Sigmoid colon (tissue), 7 donors: ENCODE measurements around the gene INPP5D. TPM values are rescaled to one million over a fixed set of nuclear protein-coding genes. Genes with fewer than 3 reads are reported as not detected.

Source experiments
- DNase-seq: peaks from one replicate; pipeline ENCODE4 v3.0.0-alpha.2; 2019
- H3K27ac ChIP-seq, 4 donors: fragments of 200-600 bp; sonication (generic); one replicate each; pipeline ENCODE4 v1.5.1; 2016 to 2019; ENCODE audit warnings: mild to moderate bottlenecking in 1 of 4
- H3K27me3 ChIP-seq, 3 donors: fragments of 200-600 bp; sonication (generic); one replicate each; pipeline ENCODE4 v1.5.1; 2019; ENCODE audit warnings: mild to moderate bottlenecking in 1 of 3
- H3K36me3 ChIP-seq, 4 donors: fragments of 200-600 bp; sonication (generic); one replicate each; pipeline ENCODE4 v1.5.1; 2016 to 2019
- H3K4me1 ChIP-seq, 4 donors: fragments of 200-600 bp; sonication (generic); one replicate each; pipeline ENCODE4 v1.5.1; 2017 to 2019
- H3K4me3 ChIP-seq, 4 donors: fragments of 200-600 bp; sonication (generic); one replicate each; pipeline ENCODE4 v1.5.1; 2017 to 2019; ENCODE audit warnings: mild to moderate bottlenecking in 2 of 4, moderate library complexity in 1 of 4
- H3K9me3 ChIP-seq, 4 donors: fragments of 200-600 bp in 3 of 4; sonication (generic) in 3 of 4; one replicate each; pipeline versions ENCODE4 v1.5.1 to v1.6.1; 2013 to 2019
- EP300 ChIP-seq, 4 donors: sonication (generic); formaldehyde crosslinking; IDR thresholded peaks; one replicate each; pipeline ENCODE4 v1.6.1; 2017; ENCODE audit warnings: antibody characterized with exemption in 4 of 4
- POLR2A ChIP-seq, 2 donors: fragments of 450-650 bp; IDR thresholded peaks; one replicate each; pipeline ENCODE4 v1.6.1; 2016; ENCODE audit warnings: antibody characterized with exemption in 2 of 2, mild to moderate bottlenecking in 2 of 2, moderate library complexity in 2 of 2
- POLR2AphosphoS5 ChIP-seq, 4 donors: sonication (generic); formaldehyde crosslinking; IDR thresholded peaks; one replicate each; pipeline ENCODE4 v1.6.1; 2017; ENCODE audit warnings: antibody characterized with exemption in 4 of 4
- WGBS, 2 donors: extraction: QIAGEN DNeasy Blood & Tissue Kit; methylation state at CpG; one replicate each; pipeline ENCODE4 v1.1.7; 2013; 5-methylcytosine and 5-hydroxymethylcytosine counted together
- intact Hi-C: fragments of 100-400 bp; cut with DNase I; formaldehyde crosslinking; loops from one replicate; pipeline ENCODE4 v1.15.1; 2023
- polyA plus RNA-seq, 3 donors: library from polyadenylated mRNA; stranded (reverse); fragments of 200-250 nt; gene quantifications; one replicate each; pipeline ENCODE4 v1.2.3, GENCODE V29; 2013
- total RNA-seq, 4 donors: library from RNA; depleted of rRNA; stranded (reverse); fragments of >200 nt; gene quantifications; one replicate each; pipeline ENCODE4 v1.1.0, GENCODE V29; 2016
- TF ChIP-seq, protein P1 (sequence below), 4 experiments: fragments of 450-650 bp in 3 of 4; fragments of 200-600 bp in 1 of 4; IDR thresholded peaks; one replicate each; pipeline ENCODE4 v1.5.1; 2016 to 2019; ENCODE audit warnings: antibody characterized with exemption in 4 of 4, mild to moderate bottlenecking in 3 of 4, moderate library complexity in 2 of 4
- donor health status: healthy with polysubstance abuse.
- donor health status: Bipolar disorder and iron deficiency.
- donor health status: healthy.

Gene INPP5D
- total and polyA plus RNA-seq, 7 donors, result 4.2 to 44.8 (median 8.7) TPM

DNA sequence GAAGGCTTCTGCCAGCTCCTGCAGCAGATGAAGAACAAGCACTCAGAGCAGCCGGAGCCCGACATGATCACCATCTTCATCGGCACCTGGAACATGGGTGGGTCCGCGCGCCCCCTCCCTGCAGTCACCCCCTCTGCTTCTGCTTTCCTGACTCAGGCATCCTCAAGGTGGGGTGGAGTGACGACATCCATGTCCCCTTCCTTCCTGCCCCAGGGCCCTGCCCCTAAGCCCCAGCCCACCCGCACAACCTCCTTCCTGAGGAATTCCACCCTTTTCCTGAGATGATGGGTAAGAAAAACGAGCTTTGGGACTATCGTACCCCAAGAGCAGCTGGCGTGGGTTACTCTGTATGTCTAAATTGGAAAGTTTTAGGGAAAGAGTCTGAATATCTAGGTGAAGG lies 101.6 kb downstream of the INPP5D start:
- intact Hi-C loops, result no loop called here
- TF ChIP-seq POLR2AphosphoS5 (IDR thresholded peaks at IDR 0.05) (no peak), EP300 (IDR thresholded peaks at IDR 0.05) (no peak), POLR2A (IDR thresholded peaks at IDR 0.05) (no peak)
- TF ChIP-seq, protein P1, sequence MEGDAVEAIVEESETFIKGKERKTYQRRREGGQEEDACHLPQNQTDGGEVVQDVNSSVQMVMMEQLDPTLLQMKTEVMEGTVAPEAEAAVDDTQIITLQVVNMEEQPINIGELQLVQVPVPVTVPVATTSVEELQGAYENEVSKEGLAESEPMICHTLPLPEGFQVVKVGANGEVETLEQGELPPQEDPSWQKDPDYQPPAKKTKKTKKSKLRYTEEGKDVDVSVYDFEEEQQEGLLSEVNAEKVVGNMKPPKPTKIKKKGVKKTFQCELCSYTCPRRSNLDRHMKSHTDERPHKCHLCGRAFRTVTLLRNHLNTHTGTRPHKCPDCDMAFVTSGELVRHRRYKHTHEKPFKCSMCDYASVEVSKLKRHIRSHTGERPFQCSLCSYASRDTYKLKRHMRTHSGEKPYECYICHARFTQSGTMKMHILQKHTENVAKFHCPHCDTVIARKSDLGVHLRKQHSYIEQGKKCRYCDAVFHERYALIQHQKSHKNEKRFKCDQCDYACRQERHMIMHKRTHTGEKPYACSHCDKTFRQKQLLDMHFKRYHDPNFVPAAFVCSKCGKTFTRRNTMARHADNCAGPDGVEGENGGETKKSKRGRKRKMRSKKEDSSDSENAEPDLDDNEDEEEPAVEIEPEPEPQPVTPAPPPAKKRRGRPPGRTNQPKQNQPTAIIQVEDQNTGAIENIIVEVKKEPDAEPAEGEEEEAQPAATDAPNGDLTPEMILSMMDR (IDR thresholded peaks at IDR 0.05), result no peak
- Histone ChIP-seq H3K27ac (no peak overlapping the region), H3K4me3 (no peak overlapping the region), H3K27me3 (peaks cover 0 to 6% (median 5%) of the 10 kb centered on the region in 3 donors), H3K36me3 (no peaks in the 10 kb centered on the region), H3K9me3 (no peaks in the 10 kb centered on the region), H3K4me1 (no peaks in the 10 kb centered on the region)
- no peak for DNase-seq
- WGBS, 2 donors, result 89 to 93% methylated on average over 11 of the region's 11 CpGs

DNA sequence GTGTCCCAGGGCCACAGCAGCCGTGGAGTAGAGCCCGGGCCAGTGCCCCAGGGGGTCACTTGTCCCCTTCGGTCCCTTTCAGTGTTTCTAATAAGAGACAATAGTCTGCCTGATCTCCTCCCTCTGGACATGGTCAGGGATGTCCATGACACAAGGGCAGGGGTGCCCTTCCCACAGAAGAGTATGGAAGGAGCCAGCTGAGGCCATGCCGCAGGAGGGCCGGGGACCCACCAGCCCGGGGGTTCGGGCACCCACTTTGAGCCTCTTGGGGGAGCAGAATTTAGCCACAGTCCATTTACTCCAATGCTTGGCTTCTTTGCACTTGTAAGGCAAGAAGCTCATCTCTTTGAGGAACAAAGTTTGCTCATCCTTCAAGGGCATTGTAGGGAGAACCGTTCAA lies 102.6 kb downstream of the INPP5D start:
- 93 to 95% methylated on average over 8 of the region's 8 CpGs for WGBS, 2 donors
- H3K4me3 ChIP-seq, result no peak overlapping the region
- H3K36me3 ChIP-seq, result no peaks in the 10 kb centered on the region
- no peaks in the 10 kb centered on the region for H3K4me1 ChIP-seq
- TF ChIP-seq POLR2AphosphoS5 (IDR thresholded peaks at IDR 0.05) (no peak), POLR2A (IDR thresholded peaks at IDR 0.05) (no peak), EP300 (IDR thresholded peaks at IDR 0.05) (no peak)
- TF ChIP-seq, protein P1 (IDR thresholded peaks at IDR 0.05), result no peak
- DNase-seq, result no peak
- H3K9me3 ChIP-seq, result no peaks in the 10 kb centered on the region
- peaks cover 0 to 6% (median 5%) of the 10 kb centered on the region in 3 donors for H3K27me3 ChIP-seq
- no peak overlapping the region for H3K27ac ChIP-seq
- intact Hi-C loops, result no loop called here

DNA sequence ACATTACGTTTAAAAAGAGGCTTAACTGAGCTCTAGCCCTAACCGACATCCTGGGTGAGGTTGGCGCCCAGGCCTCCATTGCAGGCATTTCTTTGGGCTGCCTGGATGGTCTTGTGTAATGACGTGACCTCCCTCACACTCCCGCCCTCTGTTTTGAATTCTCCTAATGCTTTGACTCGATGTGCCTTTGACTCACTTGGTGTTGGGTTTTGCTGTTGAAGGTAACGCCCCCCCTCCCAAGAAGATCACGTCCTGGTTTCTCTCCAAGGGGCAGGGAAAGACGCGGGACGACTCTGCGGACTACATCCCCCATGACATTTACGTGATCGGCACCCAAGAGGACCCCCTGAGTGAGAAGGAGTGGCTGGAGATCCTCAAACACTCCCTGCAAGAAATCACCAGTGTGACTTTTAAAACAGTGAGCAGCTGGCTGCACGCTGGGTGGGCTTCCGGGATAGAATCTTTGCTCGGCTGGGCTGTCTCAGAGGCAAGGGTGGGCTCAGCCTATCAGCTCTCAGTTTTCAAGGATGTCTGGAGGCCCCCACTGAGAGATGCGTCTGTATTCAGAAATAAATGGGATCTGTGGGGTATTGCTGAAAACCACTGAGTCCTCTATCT lies 103.5 kb downstream of the INPP5D start:
- no peak overlapping the region for H3K27ac ChIP-seq
- H3K9me3 ChIP-seq, result no peaks in the 10 kb centered on the region
- no peaks in the 10 kb centered on the region for H3K4me1 ChIP-seq
- H3K4me3 ChIP-seq, result no peak overlapping the region
- no peaks in the 10 kb centered on the region for H3K36me3 ChIP-seq
- H3K27me3 ChIP-seq, result peaks cover 0 to 6% (median 5%) of the 10 kb centered on the region in 3 donors
- TF ChIP-seq, protein P1 (IDR thresholded peaks at IDR 0.05), result no peak
- TF ChIP-seq EP300 (IDR thresholded peaks at IDR 0.05) (no peak), POLR2A (IDR thresholded peaks at IDR 0.05) (no peak), POLR2AphosphoS5 (IDR thresholded peaks at IDR 0.05) (no peak)
- DNase-seq, result no peak
- intact Hi-C loops, result no loop called here
- 82 to 88% methylated on average over 18 of the region's 18 CpGs for WGBS, 2 donors

DNA sequence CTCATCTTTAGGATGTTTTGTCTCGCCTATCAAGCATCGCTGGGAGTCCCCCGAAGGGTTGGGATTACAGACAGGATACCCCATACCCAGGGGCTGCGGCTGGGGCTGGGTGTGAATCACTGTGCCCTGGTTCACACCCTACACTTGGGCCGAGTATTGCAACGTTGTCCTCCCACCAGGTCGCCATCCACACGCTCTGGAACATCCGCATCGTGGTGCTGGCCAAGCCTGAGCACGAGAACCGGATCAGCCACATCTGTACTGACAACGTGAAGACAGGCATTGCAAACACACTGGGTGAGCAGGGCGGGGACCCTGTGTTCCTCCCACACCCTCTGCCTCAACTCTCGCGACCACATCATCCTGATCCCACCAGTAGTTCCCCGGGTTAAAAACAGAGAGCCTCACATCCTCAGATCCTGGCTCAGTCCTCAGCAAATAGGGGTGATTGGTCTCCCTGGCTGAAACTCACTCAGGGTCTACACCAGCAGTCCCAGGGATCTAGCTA lies 104.0 kb downstream of the INPP5D start:
- TF ChIP-seq EP300 (IDR thresholded peaks at IDR 0.05) (no peak), POLR2AphosphoS5 (IDR thresholded peaks at IDR 0.05) (no peak), POLR2A (IDR thresholded peaks at IDR 0.05) (no peak)
- TF ChIP-seq, protein P1 (IDR thresholded peaks at IDR 0.05), result no peak
- H3K27me3 ChIP-seq, result peaks cover 0 to 6% (median 5%) of the 10 kb centered on the region in 3 donors
- H3K9me3 ChIP-seq, result no peaks in the 10 kb centered on the region
- no peak overlapping the region for H3K4me3 ChIP-seq
- intact Hi-C loops, result no loop called here
- H3K36me3 ChIP-seq, result no peaks in the 10 kb centered on the region
- no peak overlapping the region for H3K27ac ChIP-seq
- no peaks in the 10 kb centered on the region for H3K4me1 ChIP-seq
- 70 to 85% methylated on average over 17 of the region's 17 CpGs for WGBS, 2 donors
- no peak for DNase-seq
